Measurements from ENCODE around the gene QSOX2.

GRCh38 chr9:136259517-136259813, 13.9 kb upstream of the QSOX2 start:
- TF ChIP-seq ZNF48 (tag by site-specific recombination; IDR thresholded peaks at IDR 0.05) (no peak), TCF7L2 (IDR thresholded peaks at IDR 0.05; ENCODE audit: borderline replicate concordance, low read depth, low read length) (no peak), ZNF707 (tag by site-specific recombination; IDR thresholded peaks at IDR 0.05) (no peak), ATF2 (tag by site-specific recombination; IDR thresholded peaks at IDR 0.05; ENCODE audit: low read depth) (no peak), ZNF24 (tag by site-specific recombination; IDR thresholded peaks at IDR 0.05) (no peak)
- TF ChIP-seq, protein P1, sequence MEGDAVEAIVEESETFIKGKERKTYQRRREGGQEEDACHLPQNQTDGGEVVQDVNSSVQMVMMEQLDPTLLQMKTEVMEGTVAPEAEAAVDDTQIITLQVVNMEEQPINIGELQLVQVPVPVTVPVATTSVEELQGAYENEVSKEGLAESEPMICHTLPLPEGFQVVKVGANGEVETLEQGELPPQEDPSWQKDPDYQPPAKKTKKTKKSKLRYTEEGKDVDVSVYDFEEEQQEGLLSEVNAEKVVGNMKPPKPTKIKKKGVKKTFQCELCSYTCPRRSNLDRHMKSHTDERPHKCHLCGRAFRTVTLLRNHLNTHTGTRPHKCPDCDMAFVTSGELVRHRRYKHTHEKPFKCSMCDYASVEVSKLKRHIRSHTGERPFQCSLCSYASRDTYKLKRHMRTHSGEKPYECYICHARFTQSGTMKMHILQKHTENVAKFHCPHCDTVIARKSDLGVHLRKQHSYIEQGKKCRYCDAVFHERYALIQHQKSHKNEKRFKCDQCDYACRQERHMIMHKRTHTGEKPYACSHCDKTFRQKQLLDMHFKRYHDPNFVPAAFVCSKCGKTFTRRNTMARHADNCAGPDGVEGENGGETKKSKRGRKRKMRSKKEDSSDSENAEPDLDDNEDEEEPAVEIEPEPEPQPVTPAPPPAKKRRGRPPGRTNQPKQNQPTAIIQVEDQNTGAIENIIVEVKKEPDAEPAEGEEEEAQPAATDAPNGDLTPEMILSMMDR (tag by site-specific recombination; IDR thresholded peaks at IDR 0.05), result no peak

All from HEK293 (cell line).